Measurements from ENCODE around the gene CYP4F2.
"Not testable (repeated sequence)": the region's sequence is repeated elsewhere in the genome, so short reads cannot be mapped to it uniquely, and the experiment has no call there.

Gene CYP4F2

GRCh38 chr19:15899561-15899960 lies 1.7 kb upstream of the CYP4F2 start:
- DNase-seq, result not testable (repeated sequence)

- no peak for DNase-seq
These were observed 692 bp downstream of the CYP4F2 start for GRCh38 chr19:15897026-15897737.

- no peak for DNase-seq
These were observed 1.9 kb downstream of the CYP4F2 start for GRCh38 chr19:15895876-15896430.

- no peak for DNase-seq
These were observed 3.5 kb downstream of the CYP4F2 start for GRCh38 chr19:15894359-15894758.

GRCh38 chr19:15893477-15893876 lies 4.4 kb downstream of the CYP4F2 start:
- no peak for DNase-seq

GRCh38 chr19:15892012-15892411 lies 5.9 kb downstream of the CYP4F2 start:
- DNase-seq, result no peak

DNA sequence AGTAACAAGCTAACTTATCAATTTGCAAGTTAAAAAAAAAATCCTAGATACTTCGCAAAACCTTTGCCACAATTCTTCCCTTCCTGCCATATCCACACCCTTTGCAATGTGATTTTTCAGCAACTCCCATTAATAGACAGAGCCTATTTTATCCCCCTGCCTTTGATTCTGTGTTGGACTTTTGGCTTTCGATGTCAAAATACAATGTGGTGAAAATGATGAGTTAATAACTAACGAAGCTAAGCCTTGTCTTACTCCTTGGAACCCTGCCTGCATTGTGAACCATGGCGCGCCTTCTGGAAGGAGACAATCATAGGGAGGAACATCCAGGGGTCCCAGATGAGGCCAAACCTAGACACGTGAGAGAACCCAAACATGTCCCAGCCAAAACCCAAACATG lies 6.4 kb downstream of the CYP4F2 start:
- no peak for DNase-seq

GRCh38 chr19:15889339-15889738 lies 8.5 kb downstream of the CYP4F2 start:
- DNase-seq, result not testable (repeated sequence)

GRCh38 chr19:15885919-15886318 lies 12.0 kb downstream of the CYP4F2 start:
- DNase-seq, result no peak

DNA sequence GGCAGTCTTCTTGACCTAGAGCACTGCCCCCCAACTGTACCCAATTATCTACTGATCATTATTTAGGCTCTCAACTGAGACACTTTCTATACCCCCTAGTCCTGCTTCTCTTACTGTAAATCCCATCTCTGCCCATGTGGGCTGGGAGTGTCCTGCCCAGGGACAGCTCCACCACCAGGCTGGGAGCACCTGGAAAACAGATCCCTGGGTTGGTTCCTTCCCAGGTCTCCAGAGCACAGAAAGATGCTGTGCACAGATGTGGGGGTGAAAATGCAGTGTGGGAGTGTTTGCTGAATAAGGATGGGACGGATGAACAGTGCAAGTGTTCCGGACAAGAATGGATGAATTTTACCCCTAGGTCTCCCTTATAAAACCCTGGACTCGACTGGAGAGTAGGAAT lies 12.7 kb downstream of the CYP4F2 start:
- no peak for DNase-seq

DNA sequence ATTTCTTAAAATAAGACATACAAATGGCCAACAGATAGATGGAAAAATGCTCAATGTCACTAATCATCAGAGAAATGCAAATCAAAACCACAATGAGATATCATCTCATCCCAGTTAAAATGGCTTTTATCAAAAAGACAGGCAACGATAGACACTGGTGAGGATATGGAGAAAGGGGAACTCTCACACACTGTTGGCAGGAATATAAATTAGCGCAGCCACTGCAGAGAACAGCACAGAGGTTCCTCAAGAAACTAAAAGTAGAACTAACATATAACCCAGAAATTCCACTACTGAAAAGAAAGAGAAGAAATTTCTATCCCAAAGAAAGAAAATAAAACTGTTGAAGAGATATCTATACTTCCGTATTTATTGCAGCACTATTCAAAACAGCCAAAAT lies 14.5 kb downstream of the CYP4F2 start:
- DNase-seq, result not testable (repeated sequence)

DNA sequence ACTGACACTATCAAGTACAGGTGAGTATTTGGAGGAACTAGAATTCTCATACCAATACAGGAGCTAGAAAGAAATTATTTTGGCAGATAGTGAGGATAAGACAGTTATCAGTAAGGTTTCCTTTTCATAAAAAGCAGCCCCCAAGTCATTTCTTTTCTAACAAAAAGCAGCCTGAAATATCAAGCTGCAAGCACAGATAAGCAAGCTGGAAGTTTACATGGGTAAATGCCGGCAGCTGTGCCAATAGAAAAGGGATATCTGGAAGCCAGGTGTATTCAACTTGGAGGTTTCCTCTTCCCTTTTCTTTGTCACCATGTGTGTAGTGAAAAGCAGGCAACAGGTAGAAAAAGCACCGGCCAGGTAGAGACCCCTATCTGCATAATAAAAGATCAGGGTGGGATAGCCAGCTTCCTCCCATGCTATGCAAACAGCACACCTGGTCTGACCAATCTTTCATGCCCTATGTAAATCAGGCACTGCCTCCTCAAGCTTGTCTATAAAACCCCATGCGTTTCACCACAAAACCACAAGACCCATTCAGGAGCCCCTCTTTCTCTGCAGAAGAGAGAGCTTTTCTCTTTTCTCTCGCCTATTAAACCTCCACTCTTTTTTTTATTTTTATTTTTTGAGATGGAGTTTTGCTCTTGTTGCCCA lies 22.9 kb downstream of the CYP4F2 start:
- no peak for DNase-seq

DNA sequence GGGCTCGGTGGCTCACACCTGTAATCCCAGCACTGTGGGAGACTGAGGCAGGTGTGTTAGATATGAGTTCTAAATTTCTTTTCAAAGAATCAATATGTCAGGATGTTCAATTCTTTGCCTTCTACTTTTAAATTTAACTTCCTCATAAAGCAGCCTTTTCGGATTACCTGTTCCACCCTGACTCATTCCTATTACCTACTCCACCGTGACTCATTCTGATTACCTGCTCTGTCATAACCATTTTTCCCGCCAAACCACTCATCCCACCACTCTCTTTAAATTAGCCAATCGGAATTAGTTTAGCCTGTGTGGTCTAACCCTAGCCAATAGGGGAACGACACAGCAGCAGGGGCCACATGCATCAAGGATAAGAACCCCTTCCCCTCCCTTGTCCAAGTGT lies 24.1 kb downstream of the CYP4F2 start:
- DNase-seq, result not testable (repeated sequence)

- no peak for DNase-seq
These were observed 26.3 kb downstream of the CYP4F2 start for GRCh38 chr19:15871570-15871969.

GRCh38 chr19:15869873-15870272 lies 28.0 kb downstream of the CYP4F2 start:
- DNase-seq, result no peak

GRCh38 chr19:15869109-15869555 lies 28.7 kb downstream of the CYP4F2 start:
- DNase-seq, result peak; percentile 90

GRCh38 chr19:15866636-15867035 lies 31.2 kb downstream of the CYP4F2 start:
- no peak for DNase-seq

- DNase-seq, result no peak
These were observed 33.0 kb downstream of the CYP4F2 start for GRCh38 chr19:15864824-15865223.

- DNase-seq, result no peak
These were observed 34.6 kb downstream of the CYP4F2 start for GRCh38 chr19:15863272-15863671.

GRCh38 chr19:15862444-15862843 lies 35.4 kb downstream of the CYP4F2 start:
- no peak for DNase-seq

DNA sequence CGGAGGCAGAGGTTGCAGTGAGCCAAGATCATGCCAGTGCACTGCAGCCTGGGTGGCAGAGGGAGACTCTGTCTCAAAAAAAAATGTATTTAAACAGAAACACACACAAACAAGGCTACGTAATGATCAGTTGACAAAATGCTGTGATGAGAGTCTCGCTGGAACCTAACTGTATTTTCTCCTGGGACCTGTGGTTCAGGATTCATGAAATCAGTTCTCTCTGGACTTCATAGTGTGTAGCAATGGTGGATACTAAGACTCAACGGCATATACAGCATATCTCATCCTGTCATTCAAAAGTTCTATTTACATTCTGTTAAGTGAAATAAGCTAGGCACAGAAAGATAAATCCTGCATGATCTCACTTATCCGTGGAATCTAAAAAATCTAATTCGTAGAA lies 37.4 kb downstream of the CYP4F2 start:
- no peak for DNase-seq

DNA sequence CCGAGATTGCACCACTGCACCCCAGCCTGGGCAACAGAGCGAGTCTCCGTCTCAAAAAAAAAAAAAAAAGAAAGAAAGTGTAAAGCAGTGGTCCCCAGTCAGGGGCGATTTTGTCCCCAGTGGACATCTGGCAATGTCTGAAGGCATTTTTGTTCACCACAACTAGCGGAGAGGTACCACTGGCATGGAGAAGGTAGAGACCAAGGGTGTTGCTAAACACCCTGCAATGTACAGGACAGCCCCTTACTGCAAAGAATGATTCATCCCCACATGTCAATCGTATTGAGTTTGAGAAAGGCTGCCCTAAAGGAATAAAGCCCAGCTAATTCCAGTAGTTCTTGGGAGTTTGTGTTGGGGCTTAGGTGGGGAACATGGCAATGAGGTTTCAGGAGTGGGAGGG lies 38.7 kb downstream of the CYP4F2 start:
- no peak for DNase-seq

DNA sequence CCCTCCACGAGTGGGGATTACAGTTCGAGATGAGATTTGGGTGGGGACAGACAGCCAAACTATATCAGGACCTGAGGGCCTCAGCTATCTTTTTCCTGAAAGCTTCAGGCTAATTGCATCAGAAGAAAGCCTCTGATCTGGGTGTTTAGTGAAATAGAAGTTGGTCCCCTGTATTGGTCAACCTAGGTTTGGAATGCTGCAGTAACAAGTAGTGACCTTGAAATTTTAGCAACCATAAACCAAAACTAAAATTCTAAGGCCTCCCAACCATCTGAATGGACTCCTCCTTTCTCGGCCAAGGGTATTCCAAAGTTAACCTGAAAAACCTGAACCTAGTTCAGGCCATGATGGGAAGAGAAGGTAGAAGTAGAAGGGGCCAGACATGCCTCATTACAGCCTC lies 47.5 kb downstream of the CYP4F2 start:
- no peak for DNase-seq

DNA sequence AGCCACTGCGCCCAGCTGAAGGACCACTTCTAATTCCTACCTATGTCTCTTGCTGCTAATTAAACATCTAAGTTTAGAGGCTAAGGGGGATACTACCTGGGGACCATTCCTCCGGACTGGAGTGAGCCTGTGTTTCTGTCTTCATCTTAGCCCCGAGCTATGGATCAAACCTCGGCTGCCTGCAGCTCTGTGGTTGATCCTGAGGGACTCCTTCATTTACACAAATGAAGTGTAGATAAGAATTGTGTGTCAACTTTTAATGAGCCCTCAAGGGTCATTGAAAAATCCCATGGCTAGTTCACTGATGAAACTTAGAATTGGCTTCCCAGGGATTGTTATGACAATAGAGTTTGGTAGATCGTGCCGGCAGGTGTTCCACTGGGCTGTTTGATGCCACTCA lies 51.0 kb downstream of the CYP4F2 start:
- no peak for DNase-seq

- not testable (repeated sequence) for DNase-seq
These were observed 54.0 kb downstream of the CYP4F2 start for GRCh38 chr19:15843894-15844222.

Measured in SIG-M5 (cell line).